HG02885 (cell line): ENCODE measurements around the gene TEX26.
"Not testable (repeated sequence)": the region's sequence is repeated elsewhere in the genome, so short reads cannot be mapped to it uniquely, and the experiment has no call there.

Source experiments
- ATAC-seq: cut with Tn5 transposase; IDR thresholded peaks from one replicate; pipeline ENCODE4 v1.9.1; 2021; ENCODE audit warnings: mild to moderate bottlenecking; ENCODE audit not compliant: unreplicated experiment, poor library complexity

TEX26 gene

DNA sequence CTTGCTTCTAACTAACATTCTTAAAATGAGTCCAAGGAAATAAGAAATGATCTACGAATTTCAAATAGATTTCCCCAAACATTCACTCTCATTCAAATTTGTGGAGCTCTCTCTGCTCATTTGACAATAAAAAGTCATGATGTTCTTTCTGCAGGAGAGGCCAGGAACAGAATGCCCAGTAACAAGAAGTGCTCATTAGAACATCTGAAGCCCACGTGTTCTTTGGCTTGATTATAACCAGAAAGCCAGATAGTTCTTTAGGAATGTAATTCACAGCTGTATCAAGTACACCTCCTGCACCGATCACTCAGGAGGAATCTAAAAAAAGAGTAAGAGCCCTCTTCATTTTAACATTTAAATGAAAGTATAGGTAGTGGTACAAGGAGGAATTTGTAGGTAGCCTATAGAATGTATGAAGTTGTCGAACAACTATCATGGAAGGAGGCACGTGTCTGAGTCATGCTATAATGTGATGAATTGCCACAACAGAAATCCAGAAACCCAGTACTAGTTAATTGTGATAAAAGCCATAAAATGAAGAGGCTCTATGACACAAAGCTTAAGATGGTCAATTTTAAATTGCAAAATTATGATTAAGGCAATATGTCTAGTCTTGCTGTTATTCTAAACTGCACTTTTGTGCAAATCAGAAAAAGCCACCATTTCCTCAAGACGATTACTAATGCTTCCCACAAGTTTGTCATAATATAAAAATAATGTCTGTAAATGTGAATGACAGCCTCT, 13.6 kb upstream of the TEX26 start:
- no peak for ATAC-seq

DNA sequence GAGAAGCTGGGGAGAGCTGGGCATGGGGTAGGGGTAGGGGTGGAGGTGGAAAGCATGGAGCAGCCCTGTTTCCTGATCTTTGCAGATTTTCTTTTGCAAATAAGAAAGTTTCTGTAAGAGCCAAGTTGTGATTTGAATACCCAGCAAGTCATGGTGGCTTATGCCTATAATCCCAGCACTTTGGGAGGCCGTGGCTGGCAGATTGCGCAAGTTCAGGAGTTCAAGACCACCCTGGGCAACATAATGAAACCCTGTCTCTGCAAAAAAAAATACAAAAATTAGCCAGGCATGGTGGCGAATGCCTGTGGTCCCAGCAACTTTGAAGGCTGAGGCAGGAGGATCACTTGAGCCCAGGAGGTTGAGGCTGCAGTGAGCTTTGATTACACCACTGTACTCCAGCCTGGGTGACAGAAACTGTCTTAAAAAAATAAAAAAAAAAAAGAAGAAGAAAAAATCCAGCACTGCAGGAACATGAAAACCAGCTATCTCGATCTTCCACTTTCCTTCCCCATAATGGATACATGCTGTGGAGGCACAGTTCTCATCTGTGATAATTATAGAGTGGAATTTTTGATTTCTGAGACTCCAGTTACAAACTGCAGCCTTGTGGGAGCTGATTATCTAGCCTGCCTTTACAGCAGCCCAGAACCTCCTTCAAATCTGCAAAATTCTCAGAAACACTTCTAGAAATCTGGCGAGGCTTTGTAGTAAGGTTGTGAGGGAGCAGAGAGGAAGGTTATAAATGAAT, 12.1 kb upstream of the TEX26 start:
- no peak for ATAC-seq

DNA sequence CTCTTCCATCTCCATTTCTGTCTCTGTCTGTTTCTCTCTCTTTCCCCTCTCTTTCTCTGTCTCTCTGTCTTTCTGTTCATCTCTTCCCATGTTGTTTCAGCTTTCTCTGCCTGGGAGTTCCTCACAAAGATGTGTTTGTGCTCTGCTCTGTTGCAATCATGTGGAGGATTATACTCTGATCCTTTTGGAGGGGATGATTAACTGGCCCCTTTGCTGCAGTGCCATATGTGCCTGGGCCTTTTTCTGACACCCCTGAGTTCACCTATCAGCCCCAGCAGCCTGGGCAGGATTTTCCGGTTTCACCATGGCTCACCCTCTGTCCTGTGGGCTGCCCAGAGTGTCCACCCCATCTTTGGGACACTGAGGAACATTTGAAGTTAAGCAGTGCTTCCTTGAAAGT, 9.0 kb upstream of the TEX26 start:
- ATAC-seq, result no peak

DNA sequence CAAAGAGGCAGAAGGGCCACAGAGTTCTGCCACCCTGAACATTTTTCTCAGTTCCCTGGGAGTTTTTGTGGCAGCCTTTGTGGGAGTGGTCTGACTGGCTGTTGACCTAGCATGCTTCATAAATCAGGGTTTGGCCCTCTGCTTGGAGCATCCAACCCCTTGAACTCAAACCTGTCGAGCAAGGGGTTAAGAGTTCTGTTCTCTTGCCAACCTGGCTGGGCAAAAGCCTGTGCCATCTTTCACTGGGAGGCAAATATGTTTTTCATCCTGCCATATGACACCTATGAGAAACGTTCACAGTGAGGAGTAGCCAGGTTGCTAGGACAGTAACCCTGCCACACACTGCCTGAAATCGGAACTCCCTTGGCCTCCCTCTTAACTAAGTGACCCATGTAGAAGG, 7.7 kb upstream of the TEX26 start:
- no peak for ATAC-seq

DNA sequence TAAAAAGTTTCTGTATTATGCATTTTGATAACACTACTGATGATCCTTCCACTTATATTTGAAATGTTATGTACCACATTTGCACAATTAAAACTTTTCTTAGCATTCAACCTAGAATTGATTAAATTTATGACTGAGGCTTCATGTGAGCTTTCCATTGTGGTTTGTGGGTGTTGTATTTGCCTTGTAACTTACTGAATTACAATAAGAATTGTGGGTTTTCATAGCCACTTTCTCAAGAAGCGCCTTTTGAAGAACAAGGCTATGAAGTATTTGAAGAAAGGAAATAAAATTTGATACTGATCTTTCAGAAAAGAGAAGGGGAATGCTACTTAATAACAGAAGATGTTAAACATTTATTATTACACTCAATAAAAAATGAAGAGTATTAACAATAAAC, 7.0 kb upstream of the TEX26 start:
- no peak for ATAC-seq

DNA sequence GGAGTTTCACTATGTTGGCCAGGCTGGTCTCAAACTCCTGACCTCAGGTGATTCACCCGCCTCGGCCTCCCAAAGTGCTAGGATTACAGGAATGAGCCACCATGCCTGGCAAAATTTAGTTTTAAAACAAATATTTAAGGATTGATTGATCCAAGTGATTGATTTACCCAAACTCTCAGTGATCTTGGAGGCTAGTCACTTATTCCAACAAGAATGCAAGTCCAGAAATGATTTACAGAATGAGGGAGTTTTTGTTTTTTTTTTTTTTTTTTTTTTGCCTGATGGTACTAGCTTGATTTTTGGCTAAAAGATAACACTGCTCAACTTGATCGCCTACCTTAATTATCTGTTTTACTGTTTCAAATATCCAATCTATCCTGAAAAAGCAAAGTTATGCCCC, 5.7 kb upstream of the TEX26 start:
- ATAC-seq, result no peak

DNA sequence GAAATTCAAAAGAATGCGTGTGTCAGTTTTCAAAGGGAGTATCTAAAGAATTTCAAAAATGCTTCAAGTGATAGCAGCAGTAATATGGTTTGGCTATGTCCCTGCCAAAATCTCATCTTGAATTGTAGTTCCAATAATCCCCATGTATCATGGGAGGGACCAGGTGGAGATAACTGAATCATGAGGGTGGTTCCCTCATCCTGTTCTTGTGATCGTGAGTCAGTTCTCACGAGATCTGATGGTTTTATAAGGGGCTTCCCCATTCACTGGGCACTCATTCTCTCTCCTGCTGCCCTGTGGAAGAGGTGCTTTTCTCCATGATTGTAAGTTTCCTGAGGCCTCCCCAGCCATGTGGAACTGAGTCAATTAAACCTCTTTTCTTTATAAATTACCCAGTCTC, 5.3 kb upstream of the TEX26 start:
- not testable (repeated sequence) for ATAC-seq

DNA sequence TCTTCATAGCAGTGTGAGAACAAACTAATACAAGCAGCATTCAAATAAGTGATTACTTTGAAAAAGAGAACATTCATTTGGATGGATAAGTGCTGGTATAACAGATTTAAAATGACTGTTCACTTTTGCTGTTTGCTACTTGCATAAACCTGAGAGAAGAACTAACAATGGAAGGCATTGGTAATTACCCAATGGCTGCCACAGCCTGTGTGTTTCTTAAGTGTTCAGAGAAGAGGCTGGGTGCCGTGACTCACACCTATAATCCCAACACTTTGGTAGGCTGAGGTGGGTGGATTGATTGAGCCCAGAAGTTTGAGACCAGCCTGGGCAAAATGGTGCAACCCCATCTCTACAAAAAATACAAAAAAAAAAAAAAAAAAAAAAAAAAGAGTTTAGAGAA, 4.9 kb upstream of the TEX26 start:
- no peak for ATAC-seq

DNA sequence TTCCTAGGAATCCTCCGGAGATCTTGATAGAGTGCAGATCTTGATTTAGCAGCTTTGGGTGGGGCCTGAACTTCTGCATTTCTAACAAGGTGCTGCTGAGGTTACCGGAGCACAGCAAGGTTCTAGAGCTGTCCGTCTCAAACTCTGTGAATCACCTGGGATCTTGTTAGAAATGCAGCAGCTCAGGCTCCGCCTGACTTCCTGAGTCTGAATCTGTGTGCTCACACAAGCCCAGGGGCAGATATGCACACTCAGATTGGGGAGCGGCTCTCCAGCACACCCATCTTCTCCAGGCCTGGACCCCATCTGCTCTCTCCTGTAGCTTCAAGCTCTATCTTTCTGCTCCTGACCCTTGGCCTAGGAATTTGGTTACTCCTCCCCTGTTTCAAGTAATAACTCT, 3.5 kb upstream of the TEX26 start:
- ATAC-seq, result no peak

DNA sequence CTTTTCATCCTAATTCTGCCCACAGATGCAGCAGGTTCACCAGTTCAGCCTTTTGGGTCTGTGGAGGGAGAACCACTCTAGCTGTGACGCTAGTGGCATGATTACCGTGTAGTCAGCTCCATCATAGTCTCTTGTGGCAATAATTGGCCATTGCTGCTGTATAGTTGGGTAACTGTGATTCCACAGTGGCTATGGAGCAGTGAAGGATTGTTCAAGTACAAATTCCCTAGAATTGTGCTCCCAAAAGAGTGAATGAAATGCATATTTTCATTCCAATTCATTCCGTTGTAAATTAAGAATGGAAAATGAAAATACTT, 856 bp downstream of the TEX26 start:
- ATAC-seq, result no peak

DNA sequence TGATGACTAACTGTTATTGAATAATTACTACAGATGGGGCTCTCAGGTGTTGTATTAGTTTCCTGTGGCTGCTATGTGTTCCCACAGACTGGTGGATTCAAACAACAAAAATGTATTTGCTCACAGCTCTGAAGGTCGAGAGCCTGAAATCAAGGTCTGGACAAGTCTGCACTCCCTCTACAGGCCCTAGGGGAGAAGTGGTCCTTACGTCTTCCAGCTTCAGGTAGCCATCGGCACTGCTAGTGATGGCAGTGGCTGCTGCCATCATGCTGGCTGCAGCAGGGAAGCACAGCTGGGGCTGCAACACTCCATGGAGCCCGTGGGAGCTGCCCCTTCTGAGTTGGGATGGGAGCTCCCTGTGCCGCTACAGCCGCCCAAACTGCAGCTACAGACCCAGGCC, 1.9 kb downstream of the TEX26 start:
- ATAC-seq, result no peak

DNA sequence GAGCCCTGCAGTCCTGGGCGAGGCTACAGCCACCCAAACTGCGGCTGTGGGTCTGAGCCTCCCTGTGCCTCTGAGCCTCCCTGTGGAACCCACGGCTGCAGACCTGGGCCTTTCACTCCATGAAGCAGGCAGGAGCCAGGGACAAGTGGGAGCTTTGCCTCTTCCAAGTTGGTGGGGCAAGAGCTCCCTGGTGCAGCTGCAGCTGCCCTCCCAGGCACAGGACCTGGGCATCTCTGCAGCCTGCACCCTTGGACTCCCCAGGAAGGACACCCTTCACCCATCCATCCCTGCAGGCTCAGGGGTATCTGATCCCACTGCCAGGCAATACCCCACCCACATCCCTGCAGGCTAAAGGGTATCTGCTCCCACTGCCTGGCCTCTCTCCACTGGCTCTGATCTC, 2.3 kb downstream of the TEX26 start:
- no peak for ATAC-seq

DNA sequence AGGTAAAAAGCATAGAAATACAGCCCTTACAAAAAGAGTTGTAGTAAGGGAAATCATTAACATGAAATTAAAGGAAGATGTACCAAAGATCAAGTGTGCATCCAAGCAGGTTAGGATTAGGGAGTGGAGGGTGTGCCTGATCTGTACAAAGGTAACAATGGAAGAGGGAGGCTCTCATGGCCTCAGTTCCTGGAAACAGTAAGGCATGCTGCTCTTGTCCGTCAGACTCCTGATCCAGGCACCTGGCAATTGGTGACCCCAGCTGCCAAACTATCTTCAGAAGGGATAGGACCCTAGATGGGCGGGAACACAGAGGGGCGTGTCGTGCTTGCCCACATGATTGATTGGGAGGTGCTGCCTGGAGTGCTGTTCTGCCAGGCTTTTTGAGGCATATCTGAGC, 4.5 kb downstream of the TEX26 start:
- no peak for ATAC-seq

DNA sequence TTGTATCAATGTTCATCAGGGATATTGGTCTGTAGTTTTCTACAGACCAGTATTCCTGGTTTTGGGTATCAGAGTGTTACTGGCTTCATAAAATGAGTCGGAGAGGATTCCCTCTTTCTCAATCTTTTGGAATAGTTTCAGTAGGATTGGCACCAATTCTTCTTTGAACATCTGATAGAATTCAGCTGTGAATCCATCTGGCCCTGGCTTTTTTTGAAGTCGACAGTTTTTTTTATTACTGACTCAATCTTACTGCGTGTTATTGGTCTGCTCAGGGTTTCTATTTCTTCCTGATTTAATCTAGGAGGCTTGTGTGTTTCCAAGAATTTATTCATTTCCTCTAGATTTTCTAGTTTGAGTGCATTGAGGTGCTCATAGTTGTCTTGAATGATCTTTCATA, 11.4 kb downstream of the TEX26 start:
- ATAC-seq, result no peak

DNA sequence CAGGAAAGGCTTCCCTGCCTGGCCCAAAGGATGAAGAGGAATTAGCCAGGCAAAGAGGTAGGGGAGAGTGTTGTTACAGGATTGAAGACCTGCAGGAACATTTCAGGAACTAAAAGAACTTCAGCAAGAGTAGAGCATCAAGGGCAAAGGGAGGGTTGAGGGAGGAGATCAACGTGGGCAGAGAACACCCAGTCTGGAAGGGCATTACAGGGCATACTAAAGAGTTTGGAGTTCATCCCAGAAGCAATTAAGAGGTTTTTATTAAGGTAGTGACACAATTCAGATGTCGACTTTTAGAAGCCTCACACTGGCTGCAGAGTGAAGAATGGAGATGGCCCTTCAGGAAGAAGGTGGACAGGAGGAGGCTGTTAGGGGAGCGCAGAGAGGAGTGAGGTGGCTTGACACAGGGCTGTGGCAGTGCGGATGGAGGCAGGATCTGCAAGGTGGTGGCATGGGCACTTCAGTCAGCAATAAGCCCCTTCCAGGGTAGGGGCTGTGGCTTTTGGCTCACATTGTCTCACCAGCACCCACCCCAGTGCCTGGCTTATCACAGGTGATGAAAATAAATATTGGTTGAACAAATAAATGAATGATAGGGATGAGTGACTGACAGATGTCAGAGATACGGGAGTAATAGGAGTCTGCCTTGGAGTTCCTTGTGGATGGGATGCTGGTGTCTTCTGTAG, 24.9 kb downstream of the TEX26 start:
- no peak for ATAC-seq

DNA sequence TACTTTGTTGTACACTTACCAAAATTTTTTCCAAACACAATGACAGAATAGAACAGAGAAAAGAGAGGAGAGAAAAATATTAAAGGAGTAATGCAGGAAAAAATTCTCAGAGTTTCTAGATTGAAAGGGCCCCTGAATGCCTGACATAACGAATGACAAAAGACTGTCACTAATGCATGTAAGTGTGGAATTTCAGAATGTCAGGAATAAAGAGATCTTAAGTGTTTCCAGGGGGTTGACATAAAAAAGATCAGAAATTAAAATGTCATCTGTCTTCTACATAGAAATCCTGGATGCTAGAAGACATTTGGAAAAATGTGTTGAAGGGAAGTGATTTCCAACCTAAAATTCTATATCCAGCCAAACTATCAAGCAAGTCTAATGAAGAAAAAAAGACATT, 27.2 kb downstream of the TEX26 start:
- ATAC-seq, result no peak

DNA sequence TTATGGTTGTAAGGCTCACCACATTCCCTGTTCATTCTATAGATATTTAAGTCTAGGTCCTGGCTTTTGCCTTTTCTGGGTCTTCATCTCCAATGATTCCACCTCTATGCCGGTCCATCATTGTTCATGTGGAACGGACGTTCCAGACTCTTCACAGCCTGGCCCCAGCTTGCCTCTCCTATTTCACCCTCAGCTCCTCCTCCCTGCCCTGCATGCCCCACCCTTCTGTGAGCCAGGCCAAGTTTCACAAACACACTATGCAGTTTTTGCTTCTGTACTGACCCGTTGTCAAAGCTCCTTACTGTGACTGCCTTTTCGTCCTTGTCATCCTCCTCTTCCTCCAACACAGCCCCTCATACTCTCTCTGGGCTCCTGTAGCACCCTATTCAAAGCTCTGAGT, 31.3 kb downstream of the TEX26 start:
- no peak for ATAC-seq

DNA sequence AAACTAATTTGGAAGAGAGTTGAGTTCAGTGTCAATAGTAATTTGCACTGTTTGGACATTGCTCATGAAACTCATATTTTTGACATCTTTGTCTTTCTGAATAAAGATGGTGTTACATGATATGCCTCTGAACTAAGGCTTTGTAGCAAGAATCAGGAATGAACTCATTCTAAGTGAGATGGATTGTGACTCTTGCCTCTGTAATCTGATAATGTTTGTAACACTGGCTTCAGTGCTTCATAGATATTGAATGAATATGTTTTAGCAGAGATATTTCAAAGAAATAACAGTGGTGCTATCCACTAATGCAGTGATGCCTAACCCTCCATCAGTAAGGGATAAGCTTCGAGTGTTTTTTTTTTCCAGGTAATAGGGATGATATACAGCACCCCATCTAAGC, 32.9 kb downstream of the TEX26 start:
- no peak for ATAC-seq

DNA sequence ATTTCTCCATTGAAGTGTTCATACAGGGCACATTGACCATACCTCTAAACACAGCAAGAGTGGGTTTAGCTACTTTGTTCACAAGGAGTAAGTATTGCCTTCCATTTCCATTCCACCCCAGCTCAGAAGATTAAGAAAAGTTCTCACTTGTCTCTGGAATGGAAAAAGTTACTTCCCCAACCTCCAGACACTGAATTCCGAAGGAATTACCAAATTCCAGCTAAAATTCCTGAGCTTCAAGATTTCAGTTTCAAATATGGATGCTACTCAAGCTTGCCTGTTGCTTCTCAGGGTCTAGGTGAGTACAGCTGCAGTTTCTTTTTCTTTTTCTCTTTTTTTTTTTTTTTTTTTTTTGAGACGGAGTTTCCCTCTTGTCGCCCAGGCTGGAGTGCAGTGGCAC, 33.6 kb downstream of the TEX26 start:
- ATAC-seq, result no peak

DNA sequence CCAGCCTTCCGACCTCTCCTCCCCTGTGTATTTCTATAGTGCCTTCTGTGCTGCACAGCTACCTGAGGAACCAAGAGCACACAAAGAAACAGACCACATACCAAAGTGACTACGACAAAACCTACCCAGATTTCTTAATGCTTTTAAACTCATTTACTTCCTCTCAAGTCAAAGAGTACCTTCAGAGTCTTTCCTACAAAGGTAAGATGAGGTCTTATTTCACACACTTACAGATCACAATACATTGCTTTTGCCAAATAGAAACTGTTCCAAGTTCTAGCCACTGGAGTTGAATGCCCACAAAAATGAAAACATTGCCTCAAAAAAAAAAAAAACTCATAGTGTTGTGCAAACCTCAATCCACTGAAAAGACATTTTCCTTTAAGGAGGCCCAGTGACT, 36.4 kb downstream of the TEX26 start:
- no peak for ATAC-seq

DNA sequence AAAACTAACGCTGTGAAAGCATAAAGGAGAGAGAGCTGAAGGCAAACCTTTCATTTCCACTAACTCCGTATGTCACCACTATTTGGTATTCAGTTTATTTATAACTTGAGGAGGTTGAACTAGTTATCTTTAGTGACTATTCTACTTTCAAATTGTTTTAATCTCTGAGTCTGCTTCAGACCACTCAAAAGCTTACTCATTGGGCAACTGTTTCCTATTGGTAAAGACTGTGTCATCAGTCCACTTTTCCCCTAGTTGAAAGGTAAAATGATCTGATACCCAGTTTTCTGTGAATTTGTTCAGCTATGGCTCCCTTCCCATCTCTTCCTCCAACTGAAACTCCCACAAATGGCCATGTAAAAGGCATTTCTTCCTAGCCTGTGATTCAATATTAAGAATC, 39.1 kb downstream of the TEX26 start:
- ATAC-seq, result no peak

DNA sequence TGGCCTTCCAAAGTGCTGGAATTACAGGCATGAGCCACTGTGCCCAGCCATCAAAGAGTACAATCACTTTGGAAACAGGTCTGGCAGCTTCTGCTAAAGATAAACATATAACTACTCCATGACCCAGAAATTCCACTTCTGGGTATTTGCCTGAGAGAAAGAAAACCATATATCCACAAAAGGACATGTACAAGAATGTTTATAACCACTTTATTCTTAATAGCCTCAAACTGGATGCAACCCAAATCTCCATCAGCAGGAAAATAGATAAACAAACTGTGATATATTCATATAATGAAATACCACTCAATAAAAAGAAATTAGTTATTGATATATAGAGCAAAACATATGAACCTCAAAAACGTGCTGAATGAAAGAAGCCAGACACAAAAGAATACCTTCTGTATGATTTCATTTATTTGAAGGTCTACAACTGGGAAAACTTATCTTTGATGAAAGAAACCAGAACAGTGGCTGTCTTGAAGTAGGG, 40.5 kb downstream of the TEX26 start:
- no peak for ATAC-seq
